ENCODE data around the gene PAK1. TPM values are rescaled to one million over a fixed set of nuclear protein-coding genes. Genes with fewer than 3 reads are reported as not detected.

PAK1 gene
- total and polyA plus RNA-seq, 9 of the 15 experiments (the other 6 are each of a cell fraction or from before 2014, with no cell fraction given): 0.52 to 11.7 (median 1.9) TPM

DNA sequence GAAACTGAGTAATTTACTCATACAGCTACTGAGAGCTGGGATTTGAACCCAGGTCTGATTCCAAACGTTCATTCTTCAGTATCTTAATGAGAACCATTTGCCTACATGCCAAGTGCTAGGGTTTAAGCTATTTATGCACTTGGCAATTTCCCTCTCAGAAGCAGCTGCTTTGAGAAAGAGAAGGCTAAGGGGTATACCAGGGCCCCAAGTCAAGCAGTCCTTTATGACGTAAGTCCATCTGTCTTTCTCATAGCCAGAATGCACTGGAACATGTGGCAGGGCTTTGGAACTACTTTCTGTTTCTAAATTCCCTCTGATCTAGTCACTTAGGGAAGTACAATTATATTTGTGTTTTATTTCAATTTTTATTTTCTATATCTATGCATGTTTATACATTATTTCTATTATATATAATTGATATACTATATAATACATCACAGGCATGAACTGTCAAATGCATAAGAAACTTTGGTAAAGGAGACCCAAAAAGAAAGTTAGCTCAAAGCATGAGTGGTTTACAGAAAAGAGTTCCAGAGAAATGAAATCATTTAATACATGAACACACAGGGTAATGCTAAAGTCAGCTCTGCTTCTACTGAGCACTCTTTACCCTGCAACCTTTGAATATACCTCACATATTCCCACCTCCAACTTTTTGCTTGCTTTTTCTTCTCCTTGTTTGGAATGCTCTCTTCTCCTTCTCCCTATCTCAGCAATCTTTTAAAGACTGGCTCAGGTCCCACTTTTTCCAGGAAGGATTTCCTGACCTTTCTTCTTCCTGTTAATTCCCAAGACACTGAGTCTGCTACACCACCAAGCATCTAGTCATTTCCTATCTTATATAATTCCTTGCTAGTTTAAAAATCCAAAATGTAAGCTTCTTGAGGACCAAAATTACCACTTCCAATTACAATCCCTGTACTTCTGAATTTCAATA is 91.9 kb downstream of the PAK1 start:
- WGBS (ENCODE audit: insufficient coverage, low coverage, missing lambda C conversion rate): 0% methylated on average over 2 of the region's 2 CpGs
- no TSS peak for BruUV-seq (replicated peaks)
- no peak for TF ChIP-seq RAD21 (CRISPR knock-in tag; conservative IDR thresholded peaks at IDR 0.05 in 1 of 2, IDR thresholded peaks at IDR 0.05 in 1 of 2)
- TF ChIP-seq, protein P1, sequence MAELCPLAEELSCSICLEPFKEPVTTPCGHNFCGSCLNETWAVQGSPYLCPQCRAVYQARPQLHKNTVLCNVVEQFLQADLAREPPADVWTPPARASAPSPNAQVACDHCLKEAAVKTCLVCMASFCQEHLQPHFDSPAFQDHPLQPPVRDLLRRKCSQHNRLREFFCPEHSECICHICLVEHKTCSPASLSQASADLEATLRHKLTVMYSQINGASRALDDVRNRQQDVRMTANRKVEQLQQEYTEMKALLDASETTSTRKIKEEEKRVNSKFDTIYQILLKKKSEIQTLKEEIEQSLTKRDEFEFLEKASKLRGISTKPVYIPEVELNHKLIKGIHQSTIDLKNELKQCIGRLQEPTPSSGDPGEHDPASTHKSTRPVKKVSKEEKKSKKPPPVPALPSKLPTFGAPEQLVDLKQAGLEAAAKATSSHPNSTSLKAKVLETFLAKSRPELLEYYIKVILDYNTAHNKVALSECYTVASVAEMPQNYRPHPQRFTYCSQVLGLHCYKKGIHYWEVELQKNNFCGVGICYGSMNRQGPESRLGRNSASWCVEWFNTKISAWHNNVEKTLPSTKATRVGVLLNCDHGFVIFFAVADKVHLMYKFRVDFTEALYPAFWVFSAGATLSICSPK (IDR thresholded peaks at IDR 0.05; ENCODE audit: borderline replicate concordance): no peak
- TF ChIP-seq GMEB1 (CRISPR knock-in tag; IDR thresholded peaks at IDR 0.05): no peak
- no peak for TF ChIP-seq ZBTB1 (CRISPR knock-in tag; IDR thresholded peaks at IDR 0.05; ENCODE audit: borderline replicate concordance, low read depth)
- no peak for TF ChIP-seq WHSC1 (IDR thresholded peaks at IDR 0.05; ENCODE audit: low read length)
- TF ChIP-seq, protein P2, sequence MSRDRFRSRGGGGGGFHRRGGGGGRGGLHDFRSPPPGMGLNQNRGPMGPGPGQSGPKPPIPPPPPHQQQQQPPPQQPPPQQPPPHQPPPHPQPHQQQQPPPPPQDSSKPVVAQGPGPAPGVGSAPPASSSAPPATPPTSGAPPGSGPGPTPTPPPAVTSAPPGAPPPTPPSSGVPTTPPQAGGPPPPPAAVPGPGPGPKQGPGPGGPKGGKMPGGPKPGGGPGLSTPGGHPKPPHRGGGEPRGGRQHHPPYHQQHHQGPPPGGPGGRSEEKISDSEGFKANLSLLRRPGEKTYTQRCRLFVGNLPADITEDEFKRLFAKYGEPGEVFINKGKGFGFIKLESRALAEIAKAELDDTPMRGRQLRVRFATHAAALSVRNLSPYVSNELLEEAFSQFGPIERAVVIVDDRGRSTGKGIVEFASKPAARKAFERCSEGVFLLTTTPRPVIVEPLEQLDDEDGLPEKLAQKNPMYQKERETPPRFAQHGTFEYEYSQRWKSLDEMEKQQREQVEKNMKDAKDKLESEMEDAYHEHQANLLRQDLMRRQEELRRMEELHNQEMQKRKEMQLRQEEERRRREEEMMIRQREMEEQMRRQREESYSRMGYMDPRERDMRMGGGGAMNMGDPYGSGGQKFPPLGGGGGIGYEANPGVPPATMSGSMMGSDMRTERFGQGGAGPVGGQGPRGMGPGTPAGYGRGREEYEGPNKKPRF (IDR thresholded peaks at IDR 0.05; ENCODE audit: low read depth, low read length): no peak
- TF ChIP-seq ZEB2 (IDR thresholded peaks at IDR 0.05): no peak
- no peak for TF ChIP-seq NFATC3 (IDR thresholded peaks at IDR 0.05)
- no peak for TF ChIP-seq ZNF778 (CRISPR knock-in tag; IDR thresholded peaks at IDR 0.05)
- TF ChIP-seq ELK3 (CRISPR knock-in tag; IDR thresholded peaks at IDR 0.05): no peak
- TF ChIP-seq, protein P3, sequence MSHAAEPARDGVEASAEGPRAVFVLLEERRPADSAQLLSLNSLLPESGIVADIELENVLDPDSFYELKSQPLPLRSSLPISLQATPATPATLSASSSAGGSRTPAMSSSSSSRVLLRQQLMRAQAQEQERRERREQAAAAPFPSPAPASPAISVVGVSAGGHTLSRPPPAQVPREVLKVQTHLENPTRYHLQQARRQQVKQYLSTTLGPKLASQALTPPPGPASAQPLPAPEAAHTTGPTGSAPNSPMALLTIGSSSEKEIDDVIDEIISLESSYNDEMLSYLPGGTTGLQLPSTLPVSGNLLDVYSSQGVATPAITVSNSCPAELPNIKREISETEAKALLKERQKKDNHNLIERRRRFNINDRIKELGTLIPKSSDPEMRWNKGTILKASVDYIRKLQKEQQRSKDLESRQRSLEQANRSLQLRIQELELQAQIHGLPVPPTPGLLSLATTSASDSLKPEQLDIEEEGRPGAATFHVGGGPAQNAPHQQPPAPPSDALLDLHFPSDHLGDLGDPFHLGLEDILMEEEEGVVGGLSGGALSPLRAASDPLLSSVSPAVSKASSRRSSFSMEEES (CRISPR knock-in tag; IDR thresholded peaks at IDR 0.05): no peak

More for the DNA sequence above, 91.9 kb downstream of the PAK1 start:
- ATAC-seq (no peak), FAIRE-seq (no peak), DNase-seq (ENCODE audit: extremely low read depth in 1 of 4, low spot score in 3 of 4) (no peak)
- Histone ChIP-seq H3K4me2 (ENCODE audit: insufficient read depth, low read length) (no peak overlapping the region), H4K20me1 (replicated peaks; ENCODE audit: control insufficient read depth, insufficient read depth, low read length) (no peaks in the 10 kb centered on the region), H3K79me2 (ENCODE audit: control insufficient read depth, insufficient read depth, low read length) (no peaks in the 10 kb centered on the region), H3K9me3 (replicated peaks; ENCODE audit: control insufficient read depth, insufficient read depth, low read depth, low read length) (no peaks in the 10 kb centered on the region), H3K4me3 (no peak overlapping the region), H3K36me3 (ENCODE audit: control insufficient read depth, insufficient read depth, low read length) (no peaks in the 10 kb centered on the region), H3K27ac (ENCODE audit: extremely low read depth, low read depth, low read length) (no peak overlapping the region), H3K27me3 (ENCODE audit: control insufficient read depth in 2 of 2, insufficient read depth in 2 of 2, low read length in 2 of 2) (no peaks in the 10 kb centered on the region; a peak in 1 of 5 replicates), H3K9ac (ENCODE audit: insufficient read depth in 1 of 2, low read depth in 2 of 2, low read length in 2 of 2) (no peak overlapping the region), H3K9me1 (ENCODE audit: control insufficient read depth, insufficient read depth, low read length) (no peaks in the 10 kb centered on the region), H3K4me1 (replicated peaks in 1 of 2; ENCODE audit: control insufficient read depth in 2 of 2, insufficient read depth in 2 of 2, low read length in 2 of 2) (no peaks in the 10 kb centered on the region), H2AFZ (ENCODE audit: low read depth, low read length) (no peak overlapping the region)
- ChIA-PET CTCF (ENCODE audit: low intra/inter-chr PET ratio) (no interaction called here), POLR2A (interaction anchor here (0.8 kb wide), 1 partner anchor 8 kb away, joined by 3 read pairs; no protein-coding TSS in a partner anchor)
- in situ Hi-C loops (cut with MboI) (no loop called here), intact Hi-C loops (cut with micrococcal nuclease) (no loop called here)
